Hypothalamus (tissue), 51 donors: Measurements from ENCODE around the gene RNASET2.
"Not testable (repeated sequence)": the region's sequence is repeated elsewhere in the genome, so short reads cannot be mapped to it uniquely, and the experiment has no call there.

ENCODE experiments used
- DNase-seq, 51 donors: peaks; one replicate each; lab custom pipeline; 2025; lab: John Stamatoyannopoulos, UW

The RNASET2 gene

GRCh38 chr6:166905505-166906134, 50.7 kb downstream of the RNASET2 start:
- DNase-seq, result peak in 1 of 51 donors; percentile 20

GRCh38 chr6:166905013-166905412, 51.3 kb downstream of the RNASET2 start:
- no peak for DNase-seq

GRCh38 chr6:166904101-166904746, 52.1 kb downstream of the RNASET2 start:
- DNase-seq, result peak in 27 of 51 donors; percentile 33 to 75 (median 57)

GRCh38 chr6:166903500-166903899, 52.9 kb downstream of the RNASET2 start:
- DNase-seq, result no peak

GRCh38 chr6:166903027-166903426, 53.3 kb downstream of the RNASET2 start:
- no peak for DNase-seq

GRCh38 chr6:166902211-166902755, 54.1 kb downstream of the RNASET2 start:
- no peak for DNase-seq

- no peak for DNase-seq
These were observed 54.7 kb downstream of the RNASET2 start for GRCh38 chr6:166901626-166902025.

- no peak for DNase-seq
These were observed 55.3 kb downstream of the RNASET2 start for GRCh38 chr6:166900956-166901607.

- no peak for DNase-seq
These were observed 56.1 kb downstream of the RNASET2 start for GRCh38 chr6:166900130-166900708.

GRCh38 chr6:166898910-166899309, 57.4 kb downstream of the RNASET2 start:
- no peak for DNase-seq

- DNase-seq, result not testable (repeated sequence)
These were observed 61.7 kb downstream of the RNASET2 start for GRCh38 chr6:166894614-166895013.

- not testable (repeated sequence) for DNase-seq
These were observed 63.9 kb downstream of the RNASET2 start for GRCh38 chr6:166892472-166892871.

GRCh38 chr6:166886773-166887172, 69.6 kb downstream of the RNASET2 start:
- not testable (repeated sequence) for DNase-seq

- DNase-seq, result not testable (repeated sequence)
These were observed 71.4 kb downstream of the RNASET2 start for GRCh38 chr6:166884958-166885357.

GRCh38 chr6:166879594-166879993, 76.8 kb downstream of the RNASET2 start:
- DNase-seq, result no peak
